Tibial nerve (tissue), 4 donors: ENCODE data around the gene DDX54. TPM values are rescaled to one million over a fixed set of nuclear protein-coding genes. Genes with fewer than 3 reads are reported as not detected.
A peak's percentile ranks its signal among the peaks of the same experiment; 100 is the strongest.

ENCODE experiments used
- DNase-seq, 2 donors: peaks; one replicate each; pipeline ENCODE4 v3.0.0-alpha.2; 2019; ENCODE audit warnings: low spot score in 2 of 2
- H3K27ac ChIP-seq, 4 donors: fragments of 200-600 bp; sonication (generic) in 3 of 4; one replicate each; pipeline ENCODE4 v1.5.1; 2017 to 2019; ENCODE audit warnings: mild to moderate bottlenecking in 1 of 4
- H3K27me3 ChIP-seq, 2 donors: fragments of 200-600 bp; sonication (generic) in 1 of 2; one replicate each; pipeline versions ENCODE4 v1.5.1 to v1.6.0; 2017 to 2019
- H3K36me3 ChIP-seq, 3 donors: fragments of 200-600 bp; sonication (generic); one replicate each; pipeline ENCODE4 v1.5.1; 2018 to 2019
- H3K4me1 ChIP-seq, 4 donors: fragments of 200-600 bp; sonication (generic) in 3 of 4; one replicate each; pipeline ENCODE4 v1.5.1; 2017 to 2019
- H3K4me3 ChIP-seq, 4 donors: fragments of 200-600 bp; sonication (generic) in 3 of 4; one replicate each; pipeline ENCODE4 v1.5.1; 2017 to 2019; ENCODE audit warnings: mild to moderate bottlenecking in 1 of 4, moderate library complexity in 1 of 4
- H3K9me3 ChIP-seq, 4 donors: fragments of 200-600 bp; sonication (generic) in 3 of 4; one replicate each; pipeline ENCODE4 v1.5.1; 2017 to 2019
- EP300 ChIP-seq, 2 donors: sonication (generic); formaldehyde crosslinking; IDR thresholded peaks; one replicate each; pipeline ENCODE4 v1.6.1; 2017; ENCODE audit warnings: antibody characterized with exemption in 2 of 2, mild to moderate bottlenecking in 1 of 2
- POLR2A ChIP-seq, 2 donors: fragments of 450-650 bp; IDR thresholded peaks; one replicate each; pipeline ENCODE4 v1.6.1; 2017; ENCODE audit warnings: antibody characterized with exemption in 2 of 2, mild to moderate bottlenecking in 2 of 2, moderate library complexity in 2 of 2
- WGBS, 2 donors: methylation state at CpG; one replicate each; pipeline ENCODE4 v1.1.5; 2018; 5-methylcytosine and 5-hydroxymethylcytosine counted together
- total RNA-seq, 4 donors: library from RNA; depleted of rRNA; stranded (reverse); fragments of >200 nt; gene quantifications; one replicate each; pipeline ENCODE4 v1.1.0, GENCODE V29; 2016
- TF ChIP-seq, protein P1 (sequence below), 5 experiments: fragments of 200-600 bp in 3 of 5; fragments of 450-650 bp in 2 of 5; sonication (generic) in 3 of 5; IDR thresholded peaks; one replicate each; pipeline ENCODE4 v1.5.1; 2016 to 2019; ENCODE audit warnings: antibody characterized with exemption in 5 of 5, mild to moderate bottlenecking in 3 of 5, moderate library complexity in 2 of 5

The DDX54 gene
- total RNA-seq, 4 donors from 2014 or later, result 49.4 to 105 (median 83.0) TPM

DNA sequence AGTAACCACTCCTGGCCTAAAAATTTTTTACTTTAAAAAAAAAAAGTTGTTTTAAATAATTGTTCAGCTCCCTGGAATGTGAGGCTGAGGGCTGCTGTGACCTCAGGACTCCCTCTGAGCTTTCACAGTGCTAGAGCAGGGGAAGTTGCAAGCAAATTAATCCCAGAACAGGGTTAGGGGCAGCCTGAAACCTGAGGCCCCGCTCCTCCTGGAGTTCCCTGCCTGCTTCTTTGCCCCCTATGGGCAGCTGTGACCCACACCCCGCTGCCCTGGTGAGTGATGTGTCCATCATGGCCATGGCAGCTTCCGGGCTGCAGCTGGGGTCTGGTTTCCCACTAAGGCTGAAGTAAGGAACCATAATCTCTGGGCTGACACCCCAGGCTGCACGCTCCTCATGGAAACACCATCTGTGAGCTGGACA is 9.7 kb upstream of the DDX54 start:
- H3K27ac ChIP-seq, result peak overlapping the region in 2 of 4 donors; percentile 45 to 72

DNA sequence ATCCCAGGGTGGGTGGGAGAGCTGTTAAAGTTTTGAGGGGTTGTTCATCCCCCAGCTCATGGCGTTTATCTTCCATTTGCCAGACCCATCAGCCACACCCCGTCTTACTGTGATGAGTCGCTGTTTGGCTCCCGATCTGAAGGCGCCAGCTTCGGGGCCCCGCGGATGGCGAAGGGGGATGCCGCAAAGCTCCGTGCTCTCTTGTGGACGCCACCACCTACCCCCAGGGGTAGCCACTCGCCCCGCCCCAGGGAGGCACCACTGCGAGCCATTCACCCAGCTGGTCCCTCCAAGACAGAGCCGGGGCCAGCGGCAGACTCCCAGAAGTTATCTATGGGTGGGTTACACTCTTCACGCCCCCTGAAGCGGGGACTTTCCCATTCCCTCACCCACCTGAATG is 5.9 kb upstream of the DDX54 start:
- peaks cover 0 to 45% (median 9%) of the 10 kb centered on the region in 3 donors for H3K36me3 ChIP-seq
- H3K4me1 ChIP-seq, result peaks cover 0 to 35% (median 13%) of the 10 kb centered on the region in 4 donors
- no peaks in the 10 kb centered on the region for H3K27me3 ChIP-seq
- no peak overlapping the region for H3K27ac ChIP-seq
- H3K9me3 ChIP-seq, result no peaks in the 10 kb centered on the region
- 93 to 95% methylated on average over 10 to 19 of the region's 19 CpGs for WGBS, 2 donors
- DNase-seq, result no peak
- no peak overlapping the region for H3K4me3 ChIP-seq
- TF ChIP-seq EP300 (IDR thresholded peaks at IDR 0.05) (no peak), POLR2A (IDR thresholded peaks at IDR 0.05) (no peak)
- TF ChIP-seq, protein P1, sequence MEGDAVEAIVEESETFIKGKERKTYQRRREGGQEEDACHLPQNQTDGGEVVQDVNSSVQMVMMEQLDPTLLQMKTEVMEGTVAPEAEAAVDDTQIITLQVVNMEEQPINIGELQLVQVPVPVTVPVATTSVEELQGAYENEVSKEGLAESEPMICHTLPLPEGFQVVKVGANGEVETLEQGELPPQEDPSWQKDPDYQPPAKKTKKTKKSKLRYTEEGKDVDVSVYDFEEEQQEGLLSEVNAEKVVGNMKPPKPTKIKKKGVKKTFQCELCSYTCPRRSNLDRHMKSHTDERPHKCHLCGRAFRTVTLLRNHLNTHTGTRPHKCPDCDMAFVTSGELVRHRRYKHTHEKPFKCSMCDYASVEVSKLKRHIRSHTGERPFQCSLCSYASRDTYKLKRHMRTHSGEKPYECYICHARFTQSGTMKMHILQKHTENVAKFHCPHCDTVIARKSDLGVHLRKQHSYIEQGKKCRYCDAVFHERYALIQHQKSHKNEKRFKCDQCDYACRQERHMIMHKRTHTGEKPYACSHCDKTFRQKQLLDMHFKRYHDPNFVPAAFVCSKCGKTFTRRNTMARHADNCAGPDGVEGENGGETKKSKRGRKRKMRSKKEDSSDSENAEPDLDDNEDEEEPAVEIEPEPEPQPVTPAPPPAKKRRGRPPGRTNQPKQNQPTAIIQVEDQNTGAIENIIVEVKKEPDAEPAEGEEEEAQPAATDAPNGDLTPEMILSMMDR (IDR thresholded peaks at IDR 0.05), result no peak

More for the DNA sequence above, 9.7 kb upstream of the DDX54 start:
- no peak for DNase-seq
- WGBS, 2 donors, result 55 to 61% methylated on average over 4 of the region's 4 CpGs
- H3K9me3 ChIP-seq, result no peaks in the 10 kb centered on the region
- no peak overlapping the region for H3K4me3 ChIP-seq
- TF ChIP-seq, protein P1 (IDR thresholded peaks at IDR 0.05), result no peak
- TF ChIP-seq EP300 (IDR thresholded peaks at IDR 0.05) (no peak), POLR2A (IDR thresholded peaks at IDR 0.05) (no peak)
- H3K27me3 ChIP-seq, result no peaks in the 10 kb centered on the region
- peaks cover 0 to 28% (median 4%) of the 10 kb centered on the region in 4 donors for H3K4me1 ChIP-seq
- peaks cover 0 to 26% (median 9%) of the 10 kb centered on the region in 3 donors for H3K36me3 ChIP-seq

DNA sequence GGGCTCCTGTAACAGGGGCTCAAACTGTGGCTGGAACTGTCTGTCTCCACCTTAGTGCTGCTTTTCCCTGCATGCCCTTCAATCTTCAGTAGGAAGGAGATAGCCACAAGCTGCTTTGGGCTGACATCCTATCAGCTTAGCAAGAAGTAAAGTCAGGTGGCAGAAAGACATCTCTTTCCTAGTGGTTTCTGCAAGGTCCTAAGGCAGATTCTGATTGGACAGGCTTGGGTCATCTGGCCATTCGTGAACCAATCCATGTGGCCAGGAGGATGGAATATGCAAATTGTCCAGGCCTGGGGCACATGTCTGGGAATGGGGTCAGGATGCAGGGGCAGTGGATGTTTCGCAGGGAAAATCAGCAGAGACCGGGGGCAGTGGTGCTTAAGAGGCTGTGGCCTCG is 5.5 kb upstream of the DDX54 start:
- no peaks in the 10 kb centered on the region for H3K9me3 ChIP-seq

DNA sequence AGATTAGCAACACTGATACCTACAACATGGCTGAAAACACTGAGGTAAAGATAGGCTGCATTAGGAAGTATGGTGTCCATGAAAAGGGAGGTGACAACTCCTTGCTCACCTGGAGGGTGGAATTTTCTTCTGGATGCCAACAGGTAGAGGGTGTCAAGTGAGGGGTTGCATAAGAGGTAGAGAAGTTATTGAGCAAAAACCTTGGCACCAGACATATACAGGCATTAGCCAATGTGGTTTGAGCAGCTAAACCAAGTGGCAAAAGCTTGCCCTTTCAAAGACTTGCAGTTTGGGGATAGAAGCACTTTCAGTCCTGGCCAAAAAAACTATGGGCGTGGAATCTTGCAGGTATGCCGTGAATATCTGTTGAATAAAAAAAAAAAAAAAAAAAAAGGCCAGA is 4.1 kb upstream of the DDX54 start:
- no peak for DNase-seq
- WGBS, 2 donors, result 92 to 95% methylated on average over 2 of the region's 2 CpGs
- Histone ChIP-seq H3K4me1 (peaks cover 0 to 32% (median 17%) of the 10 kb centered on the region in 4 donors), H3K27ac (no peak overlapping the region), H3K4me3 (no peak overlapping the region), H3K36me3 (peaks cover 0 to 45% (median 9%) of the 10 kb centered on the region in 3 donors), H3K9me3 (no peaks in the 10 kb centered on the region), H3K27me3 (no peaks in the 10 kb centered on the region)
- no peak for TF ChIP-seq POLR2A (IDR thresholded peaks at IDR 0.05)
- TF ChIP-seq, protein P1 (IDR thresholded peaks at IDR 0.05), result no peak

More for the DNA sequence above, 5.5 kb upstream of the DDX54 start:
- peaks cover 0 to 45% (median 9%) of the 10 kb centered on the region in 3 donors for H3K36me3 ChIP-seq
- H3K4me3 ChIP-seq, result no peak overlapping the region
- 75 to 81% methylated on average over 4 of the region's 4 CpGs for WGBS, 2 donors
- no peak for DNase-seq
- peaks cover 0 to 39% (median 16%) of the 10 kb centered on the region in 4 donors for H3K4me1 ChIP-seq
- TF ChIP-seq, protein P1 (IDR thresholded peaks at IDR 0.05), result no peak
- TF ChIP-seq EP300 (IDR thresholded peaks at IDR 0.05) (no peak), POLR2A (IDR thresholded peaks at IDR 0.05) (no peak)
- no peaks in the 10 kb centered on the region for H3K27me3 ChIP-seq
- H3K27ac ChIP-seq, result no peak overlapping the region

DNA sequence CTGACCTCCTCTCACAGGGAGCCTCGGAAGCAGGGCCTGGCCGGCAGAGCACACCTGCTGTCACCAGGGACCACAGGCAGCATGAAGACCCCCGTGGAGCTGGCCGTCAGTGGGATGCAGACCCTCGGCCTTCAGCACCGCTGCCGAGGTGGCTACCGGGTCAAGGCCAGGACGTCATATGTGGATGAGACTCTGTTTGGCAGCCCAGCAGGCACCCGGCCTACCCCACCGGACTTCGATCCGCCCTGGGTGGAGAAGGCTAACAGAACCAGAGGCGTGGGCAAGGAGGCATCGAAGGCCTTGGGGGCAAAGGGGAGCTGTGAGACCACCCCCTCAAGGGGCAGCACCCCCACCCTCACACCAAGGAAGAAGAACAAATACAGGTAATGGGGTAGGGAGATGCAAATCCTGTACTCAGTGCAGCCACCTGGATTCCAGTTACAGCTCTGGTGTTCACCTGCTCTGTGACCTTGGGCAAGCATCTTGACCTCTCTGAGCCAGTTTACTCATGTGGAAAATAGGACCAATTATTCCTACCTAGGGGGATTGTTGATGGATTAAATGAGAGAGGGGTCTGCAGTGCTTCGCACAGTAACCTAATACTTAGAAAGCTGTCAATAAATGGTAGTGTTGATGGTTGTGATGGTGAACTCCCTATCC is 1.5 kb upstream of the DDX54 start:
- WGBS, 2 donors, result 80 to 85% methylated on average over 15 of the region's 16 CpGs
- peak overlapping the region in 2 of 4 donors; percentile 89 to 93 for H3K4me3 ChIP-seq
- H3K36me3 ChIP-seq, result peaks cover 0 to 35% (median 6%) of the 10 kb centered on the region in 3 donors
- DNase-seq, result no peak
- peak overlapping the region in 2 of 4 donors; percentile 33 to 96 for H3K27ac ChIP-seq
- H3K4me1 ChIP-seq, result peaks cover 0 to 38% (median 22%) of the 10 kb centered on the region in 4 donors
- TF ChIP-seq, protein P1 (IDR thresholded peaks at IDR 0.05), result no peak
- TF ChIP-seq POLR2A (IDR thresholded peaks at IDR 0.05), result no peak
- TF ChIP-seq EP300 (IDR thresholded peaks at IDR 0.05), result no peak
- no peaks in the 10 kb centered on the region for H3K9me3 ChIP-seq
- no peaks in the 10 kb centered on the region for H3K27me3 ChIP-seq
